ENCODE measurements around the gene GNAI2. TPM values are rescaled to one million over a fixed set of nuclear protein-coding genes. Genes with fewer than 3 reads are reported as not detected.

The GNAI2 gene
- total RNA-seq, 1 experiment from 2014 or later, result 62.0 TPM

GRCh38 chr3:50256978-50257890 is 21.2 kb downstream of the GNAI2 start:
- BruUV-seq (replicated peaks), result no TSS peak
- H3K9me3 ChIP-seq, result no peaks in the 10 kb centered on the region
- no peak overlapping the region for H3K4me3 ChIP-seq (ENCODE audit: low read depth, low read length)
- no peak overlapping the region for H3K4me3 Mint-ChIP-seq (ENCODE audit: unreplicated experiment)
- peaks cover 5% of the 10 kb centered on the region for H3K36me3 ChIP-seq (ENCODE audit: control insufficient read depth, insufficient read depth, low read length)
- ChIA-PET CTCF (interaction anchor here (1.2 to 1.9 kb wide), 2 partner anchors 11 to 42 kb away, joined by 4 to 5 read pairs; partner anchors contain the start of genes HYAL3 and NAA80), POLR2A (no interaction called here)
- peak; percentile 65 to 72 for DNase-seq
- H3K4me1 Mint-ChIP-seq (ENCODE audit: low read depth, unreplicated experiment), result no peaks in the 10 kb centered on the region
- H3K9me3 Mint-ChIP-seq (ENCODE audit: unreplicated experiment), result no peaks in the 10 kb centered on the region
- peaks cover 14% of the 10 kb centered on the region for H3K4me1 ChIP-seq
- H3K27me3 ChIP-seq (replicated peaks; ENCODE audit: control insufficient read depth, insufficient read depth, low read length), result no peaks in the 10 kb centered on the region
- peaks cover 20% of the 10 kb centered on the region for H3K36me3 Mint-ChIP-seq (ENCODE audit: insufficient read depth, unreplicated experiment)
- TF ChIP-seq, protein P1, sequence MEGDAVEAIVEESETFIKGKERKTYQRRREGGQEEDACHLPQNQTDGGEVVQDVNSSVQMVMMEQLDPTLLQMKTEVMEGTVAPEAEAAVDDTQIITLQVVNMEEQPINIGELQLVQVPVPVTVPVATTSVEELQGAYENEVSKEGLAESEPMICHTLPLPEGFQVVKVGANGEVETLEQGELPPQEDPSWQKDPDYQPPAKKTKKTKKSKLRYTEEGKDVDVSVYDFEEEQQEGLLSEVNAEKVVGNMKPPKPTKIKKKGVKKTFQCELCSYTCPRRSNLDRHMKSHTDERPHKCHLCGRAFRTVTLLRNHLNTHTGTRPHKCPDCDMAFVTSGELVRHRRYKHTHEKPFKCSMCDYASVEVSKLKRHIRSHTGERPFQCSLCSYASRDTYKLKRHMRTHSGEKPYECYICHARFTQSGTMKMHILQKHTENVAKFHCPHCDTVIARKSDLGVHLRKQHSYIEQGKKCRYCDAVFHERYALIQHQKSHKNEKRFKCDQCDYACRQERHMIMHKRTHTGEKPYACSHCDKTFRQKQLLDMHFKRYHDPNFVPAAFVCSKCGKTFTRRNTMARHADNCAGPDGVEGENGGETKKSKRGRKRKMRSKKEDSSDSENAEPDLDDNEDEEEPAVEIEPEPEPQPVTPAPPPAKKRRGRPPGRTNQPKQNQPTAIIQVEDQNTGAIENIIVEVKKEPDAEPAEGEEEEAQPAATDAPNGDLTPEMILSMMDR (IDR thresholded peaks at IDR 0.05; ENCODE audit: insufficient read depth in 1 of 2, low read depth in 1 of 2, low read length in 1 of 2, severe bottlenecking in 1 of 2, unreplicated experiment in 1 of 2), result peak; percentile 56 to 63
- H3K27me3 Mint-ChIP-seq (ENCODE audit: insufficient read depth, unreplicated experiment), result no peaks in the 10 kb centered on the region
- intact Hi-C loops (cut with micrococcal nuclease; ENCODE audit: unreplicated experiment), result loop anchor here (1.0 to 2.0 kb wide), 2 partner anchors 16 to 30 kb away; no protein-coding TSS in a partner anchor
- no peak overlapping the region for H3K27ac Mint-ChIP-seq (ENCODE audit: unreplicated experiment)

DNA sequence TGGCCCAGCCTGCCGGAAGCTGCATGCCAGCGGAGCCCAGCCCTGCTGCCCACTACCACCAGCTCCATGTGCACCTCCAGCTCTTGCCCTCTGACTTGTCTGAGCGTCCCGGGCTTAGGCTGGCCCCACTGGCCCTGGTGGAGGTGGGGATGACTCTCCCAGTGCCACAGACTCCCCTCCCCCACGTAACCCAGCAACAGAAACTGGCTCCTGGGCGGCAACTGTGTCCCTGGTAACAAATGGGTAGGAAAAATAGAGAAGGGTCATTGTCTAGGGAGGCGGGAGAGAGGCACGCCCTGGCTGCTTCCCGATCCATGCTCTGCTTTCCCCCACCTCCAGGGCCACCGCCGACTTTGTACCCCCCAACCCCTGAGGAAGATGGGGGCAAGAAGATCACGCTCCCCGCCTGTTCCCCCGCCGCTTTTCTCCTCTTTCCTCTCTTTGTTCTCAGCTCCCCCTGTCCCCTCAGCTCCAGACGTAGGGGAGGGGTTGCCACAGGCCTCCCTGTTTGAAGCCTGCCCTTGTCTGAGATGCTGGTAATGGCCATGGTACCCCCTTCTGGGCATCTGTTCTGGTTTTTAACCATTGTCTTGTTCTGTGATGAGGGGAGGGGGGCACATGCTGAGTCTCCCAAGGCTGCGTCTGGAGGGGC is 22.2 kb downstream of the GNAI2 start:
- intact Hi-C loops (cut with micrococcal nuclease; ENCODE audit: unreplicated experiment), result no loop called here
- Histone ChIP-seq H3K4me3 (ENCODE audit: low read depth, low read length) (no peak overlapping the region), H3K36me3 (ENCODE audit: control insufficient read depth, insufficient read depth, low read length) (peaks cover 5% of the 10 kb centered on the region), H3K9me3 (no peaks in the 10 kb centered on the region), H3K4me1 (peaks cover 18% of the 10 kb centered on the region), H3K27me3 (replicated peaks; ENCODE audit: control insufficient read depth, insufficient read depth, low read length) (no peaks in the 10 kb centered on the region)
- TF ChIP-seq, protein P1 (IDR thresholded peaks at IDR 0.05; ENCODE audit: insufficient read depth in 1 of 2, low read depth in 1 of 2, low read length in 1 of 2, severe bottlenecking in 1 of 2, unreplicated experiment in 1 of 2), result no peak
- ChIA-PET CTCF (interaction anchor here (0.6 to 1.2 kb wide), 4 partner anchors 16 to 139 kb away, joined by 3 to 6 read pairs (median 4); partner anchors contain the start of genes HYAL3 and NAA80), POLR2A (interaction anchor here (0.5 kb wide), 1 partner anchor 12 kb away, joined by 4 read pairs; no protein-coding TSS in a partner anchor)
- Mint-ChIP-seq H3K9me3 (ENCODE audit: unreplicated experiment) (no peaks in the 10 kb centered on the region), H3K27me3 (ENCODE audit: insufficient read depth, unreplicated experiment) (no peaks in the 10 kb centered on the region), H3K4me1 (ENCODE audit: low read depth, unreplicated experiment) (no peaks in the 10 kb centered on the region), H3K4me3 (ENCODE audit: unreplicated experiment) (no peak overlapping the region), H3K27ac (ENCODE audit: unreplicated experiment) (peak overlapping the region; percentile 70), H3K36me3 (ENCODE audit: insufficient read depth, unreplicated experiment) (peaks cover 20% of the 10 kb centered on the region)
- BruUV-seq (replicated peaks), result no TSS peak
- DNase-seq, result no peak

- CTCF ChIA-PET, result interaction anchor here (0.6 to 2.3 kb wide), 8 partner anchors 10 to 140 kb away, joined by 3 to 10 read pairs (median 6); partner anchors contain the start of genes GNAI2 and SEMA3B
- H3K9me3 ChIP-seq, result no peaks in the 10 kb centered on the region
- no peak overlapping the region for H3K4me3 ChIP-seq (ENCODE audit: low read depth, low read length)
- peaks cover 5% of the 10 kb centered on the region for H3K36me3 ChIP-seq (ENCODE audit: control insufficient read depth, insufficient read depth, low read length)
- intact Hi-C loops (cut with micrococcal nuclease; ENCODE audit: unreplicated experiment), result no loop called here
- no peak overlapping the region for H3K4me3 Mint-ChIP-seq (ENCODE audit: unreplicated experiment)
- POLR2A ChIA-PET, result interaction anchor here (0.5 to 1.7 kb wide), 2 partner anchors 24 to 42 kb away, joined by 7 to 16 read pairs; partner anchors contain the start of gene GNAI2
- DNase-seq, result no peak
- TF ChIP-seq, protein P1 (IDR thresholded peaks at IDR 0.05; ENCODE audit: insufficient read depth in 1 of 2, low read depth in 1 of 2, low read length in 1 of 2, severe bottlenecking in 1 of 2, unreplicated experiment in 1 of 2), result no peak
- peaks cover 25% of the 10 kb centered on the region for H3K4me1 ChIP-seq
- no TSS peak for BruUV-seq (replicated peaks)
- H3K9me3 Mint-ChIP-seq (ENCODE audit: unreplicated experiment), result no peaks in the 10 kb centered on the region
- peaks cover 20% of the 10 kb centered on the region for H3K36me3 Mint-ChIP-seq (ENCODE audit: insufficient read depth, unreplicated experiment)
- no peaks in the 10 kb centered on the region for H3K27me3 Mint-ChIP-seq (ENCODE audit: insufficient read depth, unreplicated experiment)
- H3K27me3 ChIP-seq (replicated peaks; ENCODE audit: control insufficient read depth, insufficient read depth, low read length), result no peaks in the 10 kb centered on the region
- H3K27ac Mint-ChIP-seq (ENCODE audit: unreplicated experiment), result peak overlapping the region; percentile 70
- peaks cover 3% of the 10 kb centered on the region for H3K4me1 Mint-ChIP-seq (ENCODE audit: low read depth, unreplicated experiment)
These were observed 23.0 kb downstream of the GNAI2 start for GRCh38 chr3:50258979-50259378.
